HepG2 (cell line): ENCODE results near the gene ARFGAP2. TPM values are rescaled to one million over a fixed set of nuclear protein-coding genes. Genes with fewer than 3 reads are reported as not detected.

Source experiments
- BCL6 ChIP-seq: IDR thresholded peaks from 2 replicates; pipeline ENCODE4 v1.6.1; 2016; ENCODE audit warnings: missing genetic modification reagents, missing compliant biosample characterization
- DMAP1 ChIP-seq: IDR thresholded peaks from 2 replicates; pipeline ENCODE4 v1.6.1; 2016
- FOSL2 ChIP-seq: sonication (generic); formaldehyde crosslinking; IDR thresholded peaks from 2 replicates; pipeline ENCODE4 v1.4.0; 2020; ENCODE audit warnings: missing genetic modification reagents
- FOXA3 ChIP-seq: IDR thresholded peaks from 2 replicates; pipeline ENCODE4 v1.6.1; 2016; ENCODE audit warnings: missing genetic modification reagents, missing compliant biosample characterization
- GABPA ChIP-seq, 2 experiments: IDR thresholded peaks; 2 replicates each; pipeline ENCODE4 v1.6.1; 2011 to 2016; ENCODE audit warnings: low read depth in 2 of 2, low read length in 1 of 2, missing biosample characterization in 1 of 2, missing genetic modification characterization in 1 of 2
- GZF1 ChIP-seq: sonication (generic); formaldehyde crosslinking; IDR thresholded peaks from 2 replicates; pipeline ENCODE4 v1.5.1; 2020; ENCODE audit warnings: mild to moderate bottlenecking, missing genetic modification reagents
- HOXA3 ChIP-seq: sonication (generic); formaldehyde crosslinking; IDR thresholded peaks from 2 replicates; pipeline ENCODE4 v1.5.0; 2020; ENCODE audit warnings: missing genetic modification reagents
- MAZ ChIP-seq, 2 experiments: sonication (generic) in 1 of 2; formaldehyde crosslinking in 1 of 2; IDR thresholded peaks; 2 replicates each; pipeline versions ENCODE4 v1.5.0 to v1.6.1; 2012 to 2020; ENCODE audit warnings: low read depth in 2 of 2, mild to moderate bottlenecking in 2 of 2, borderline replicate concordance in 1 of 2, improper control_type of control experiment in 1 of 2, low read length in 1 of 2, missing genetic modification reagents in 1 of 2, moderate library complexity in 1 of 2
- MED1 ChIP-seq: sonication (generic); formaldehyde crosslinking; IDR thresholded peaks from 2 replicates; pipeline ENCODE4 v1.4.0; 2020; ENCODE audit warnings: missing genetic modification reagents
- MZF1 ChIP-seq: sonication (generic); formaldehyde crosslinking; IDR thresholded peaks from 2 replicates; pipeline ENCODE4 v1.8.1; 2023; ENCODE audit warnings: mild to moderate bottlenecking, missing genetic modification reagents, borderline replicate concordance
- PHF5A ChIP-seq: IDR thresholded peaks from one replicate; pipeline ENCODE4 v1.6.1; 2018; ENCODE audit warnings: low read depth, missing genetic modification reagents; ENCODE audit not compliant: unreplicated experiment
- SKI ChIP-seq: fragments of 450-650 bp; IDR thresholded peaks from one replicate; pipeline ENCODE4 v1.6.1; 2018; ENCODE audit warnings: mild to moderate bottlenecking; ENCODE audit not compliant: partially characterized antibody
- SOX5 ChIP-seq: IDR thresholded peaks from 2 replicates; pipeline ENCODE4 v1.6.1; 2016; ENCODE audit warnings: borderline replicate concordance
- ZBTB7B ChIP-seq: sonication (generic); formaldehyde crosslinking; IDR thresholded peaks from 2 replicates; pipeline ENCODE4 v1.4.0; 2020; ENCODE audit warnings: missing genetic modification reagents
- ZKSCAN8 ChIP-seq: IDR thresholded peaks from 2 replicates; pipeline ENCODE4 v1.6.1; 2016; ENCODE audit warnings: borderline replicate concordance, missing genetic modification reagents, missing compliant biosample characterization
- ZNF235 ChIP-seq: sonication (generic); formaldehyde crosslinking; IDR thresholded peaks from 2 replicates; pipeline ENCODE4 v1.8.1; 2023; ENCODE audit warnings: mild to moderate bottlenecking, missing genetic modification reagents, borderline replicate concordance
- ZNF660 ChIP-seq: sonication (generic); formaldehyde crosslinking; IDR thresholded peaks from 2 replicates; pipeline ENCODE4 v1.5.1; 2020; ENCODE audit warnings: mild to moderate bottlenecking, low read depth, missing genetic modification reagents, borderline replicate concordance
- ZNF713 ChIP-seq: sonication (generic); formaldehyde crosslinking; IDR thresholded peaks from 2 replicates; pipeline ENCODE4 v1.4.0; 2020; ENCODE audit warnings: mild to moderate bottlenecking, missing genetic modification reagents
- polyA plus RNA-seq, 8 experiments: library from polyadenylated mRNA; depleted of rRNA in 3 of 8; stranded (reverse) in 7 of 8; unstranded in 1 of 8; fragments of >200 nt; fragmentation: Illumina TruSeq in 4 of 8; extraction: Trizol in 4 of 8; gene quantifications; 2 replicates each; pipeline versions ENCODE4 v1.2.1 to v1.2.3, GENCODE V29; 2011 to 2016; ENCODE audit warnings: low read depth in 4 of 8, missing spikeins in 1 of 8, mixed read lengths in 1 of 8; ENCODE audit not compliant: insufficient read depth in 1 of 8
- total RNA-seq, 5 experiments: library from RNA; depleted of rRNA; stranded (reverse); fragments of >200 nt; fragmentation: Illumina TruSeq; extraction: Trizol; gene quantifications; 2 replicates each; pipeline ENCODE4 v1.2.3, GENCODE V29; 2016; ENCODE audit warnings: low read depth in 1 of 5
- TF ChIP-seq, protein P1 (sequence below): sonication (generic); formaldehyde crosslinking; IDR thresholded peaks from 2 replicates; pipeline ENCODE4 v1.5.1; 2020; ENCODE audit warnings: mild to moderate bottlenecking, missing genetic modification reagents, moderate library complexity
- TF ChIP-seq, protein P2 (sequence below): IDR thresholded peaks from 2 replicates; pipeline ENCODE4 v1.4.0; 2020; ENCODE audit warnings: mild to moderate bottlenecking, missing genetic modification reagents
- TF ChIP-seq, protein P3 (sequence below): sonication (generic); formaldehyde crosslinking; IDR thresholded peaks from 2 replicates; pipeline ENCODE4 v1.4.0; 2020; ENCODE audit warnings: missing genetic modification reagents

The ARFGAP2 gene
- total and polyA plus RNA-seq, 2 of the 13 experiments (the other 11 are each of a cell fraction or from before 2014, with no cell fraction given), result 32.3 to 75.3 TPM

DNA sequence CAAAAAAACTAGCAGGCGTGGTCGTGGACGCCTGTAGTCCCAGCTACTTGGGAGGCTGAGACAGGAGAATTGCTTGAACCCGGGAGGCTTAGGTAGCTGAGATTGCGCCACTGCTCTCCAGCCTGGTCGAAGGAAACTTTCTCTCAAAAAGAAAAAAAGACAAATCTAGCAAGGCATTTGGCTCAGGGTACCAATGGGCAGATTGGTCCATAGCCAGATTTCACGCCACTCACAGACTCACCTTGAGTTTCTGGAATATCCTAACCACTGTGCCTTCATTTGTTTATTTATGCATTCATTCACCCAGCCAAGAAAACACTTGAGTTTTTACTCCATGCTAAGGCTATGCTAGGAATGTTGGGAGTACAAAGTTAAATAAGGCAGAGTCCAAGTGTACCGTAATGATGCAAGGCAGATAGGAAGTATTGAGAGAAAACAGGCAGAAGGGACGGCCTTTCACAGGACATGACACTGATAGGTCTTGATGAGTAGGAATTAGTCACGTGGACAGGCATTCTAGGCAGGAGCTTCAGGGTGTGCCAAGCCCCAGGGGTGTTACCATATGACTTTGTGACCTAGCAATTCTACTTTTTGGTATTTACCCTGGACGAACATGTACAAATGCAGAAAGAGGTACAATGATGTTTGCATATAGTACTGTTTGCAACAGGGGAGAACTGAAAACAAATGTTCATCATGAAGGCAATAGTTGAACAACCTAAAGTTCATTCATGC is 12.6 kb upstream of the ARFGAP2 start (continued):
- TF ChIP-seq, protein P1, sequence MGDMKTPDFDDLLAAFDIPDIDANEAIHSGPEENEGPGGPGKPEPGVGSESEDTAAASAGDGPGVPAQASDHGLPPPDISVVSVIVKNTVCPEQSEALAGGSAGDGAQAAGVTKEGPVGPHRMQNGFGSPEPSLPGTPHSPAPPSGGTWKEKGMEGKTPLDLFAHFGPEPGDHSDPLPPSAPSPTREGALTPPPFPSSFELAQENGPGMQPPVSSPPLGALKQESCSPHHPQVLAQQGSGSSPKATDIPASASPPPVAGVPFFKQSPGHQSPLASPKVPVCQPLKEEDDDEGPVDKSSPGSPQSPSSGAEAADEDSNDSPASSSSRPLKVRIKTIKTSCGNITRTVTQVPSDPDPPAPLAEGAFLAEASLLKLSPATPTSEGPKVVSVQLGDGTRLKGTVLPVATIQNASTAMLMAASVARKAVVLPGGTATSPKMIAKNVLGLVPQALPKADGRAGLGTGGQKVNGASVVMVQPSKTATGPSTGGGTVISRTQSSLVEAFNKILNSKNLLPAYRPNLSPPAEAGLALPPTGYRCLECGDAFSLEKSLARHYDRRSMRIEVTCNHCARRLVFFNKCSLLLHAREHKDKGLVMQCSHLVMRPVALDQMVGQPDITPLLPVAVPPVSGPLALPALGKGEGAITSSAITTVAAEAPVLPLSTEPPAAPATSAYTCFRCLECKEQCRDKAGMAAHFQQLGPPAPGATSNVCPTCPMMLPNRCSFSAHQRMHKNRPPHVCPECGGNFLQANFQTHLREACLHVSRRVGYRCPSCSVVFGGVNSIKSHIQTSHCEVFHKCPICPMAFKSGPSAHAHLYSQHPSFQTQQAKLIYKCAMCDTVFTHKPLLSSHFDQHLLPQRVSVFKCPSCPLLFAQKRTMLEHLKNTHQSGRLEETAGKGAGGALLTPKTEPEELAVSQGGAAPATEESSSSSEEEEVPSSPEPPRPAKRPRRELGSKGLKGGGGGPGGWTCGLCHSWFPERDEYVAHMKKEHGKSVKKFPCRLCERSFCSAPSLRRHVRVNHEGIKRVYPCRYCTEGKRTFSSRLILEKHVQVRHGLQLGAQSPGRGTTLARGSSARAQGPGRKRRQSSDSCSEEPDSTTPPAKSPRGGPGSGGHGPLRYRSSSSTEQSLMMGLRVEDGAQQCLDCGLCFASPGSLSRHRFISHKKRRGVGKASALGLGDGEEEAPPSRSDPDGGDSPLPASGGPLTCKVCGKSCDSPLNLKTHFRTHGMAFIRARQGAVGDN, result no peak
- peak; percentile 66; the same call in 1 of the 2 replicates for TF ChIP-seq HOXA3 (CRISPR knock-in tag)
- TF ChIP-seq ZNF660 (CRISPR knock-in tag), result no peak
- no peak for TF ChIP-seq ZNF713 (CRISPR knock-in tag)
- peak; percentile 40; the same call in 1 of the 2 replicates for TF ChIP-seq DMAP1
- peak; percentile 80 for TF ChIP-seq FOSL2
- TF ChIP-seq SKI, result peak; percentile 82
- TF ChIP-seq MZF1 (CRISPR knock-in tag), result no peak
- TF ChIP-seq PHF5A, result peak; percentile 75
- TF ChIP-seq, protein P2, sequence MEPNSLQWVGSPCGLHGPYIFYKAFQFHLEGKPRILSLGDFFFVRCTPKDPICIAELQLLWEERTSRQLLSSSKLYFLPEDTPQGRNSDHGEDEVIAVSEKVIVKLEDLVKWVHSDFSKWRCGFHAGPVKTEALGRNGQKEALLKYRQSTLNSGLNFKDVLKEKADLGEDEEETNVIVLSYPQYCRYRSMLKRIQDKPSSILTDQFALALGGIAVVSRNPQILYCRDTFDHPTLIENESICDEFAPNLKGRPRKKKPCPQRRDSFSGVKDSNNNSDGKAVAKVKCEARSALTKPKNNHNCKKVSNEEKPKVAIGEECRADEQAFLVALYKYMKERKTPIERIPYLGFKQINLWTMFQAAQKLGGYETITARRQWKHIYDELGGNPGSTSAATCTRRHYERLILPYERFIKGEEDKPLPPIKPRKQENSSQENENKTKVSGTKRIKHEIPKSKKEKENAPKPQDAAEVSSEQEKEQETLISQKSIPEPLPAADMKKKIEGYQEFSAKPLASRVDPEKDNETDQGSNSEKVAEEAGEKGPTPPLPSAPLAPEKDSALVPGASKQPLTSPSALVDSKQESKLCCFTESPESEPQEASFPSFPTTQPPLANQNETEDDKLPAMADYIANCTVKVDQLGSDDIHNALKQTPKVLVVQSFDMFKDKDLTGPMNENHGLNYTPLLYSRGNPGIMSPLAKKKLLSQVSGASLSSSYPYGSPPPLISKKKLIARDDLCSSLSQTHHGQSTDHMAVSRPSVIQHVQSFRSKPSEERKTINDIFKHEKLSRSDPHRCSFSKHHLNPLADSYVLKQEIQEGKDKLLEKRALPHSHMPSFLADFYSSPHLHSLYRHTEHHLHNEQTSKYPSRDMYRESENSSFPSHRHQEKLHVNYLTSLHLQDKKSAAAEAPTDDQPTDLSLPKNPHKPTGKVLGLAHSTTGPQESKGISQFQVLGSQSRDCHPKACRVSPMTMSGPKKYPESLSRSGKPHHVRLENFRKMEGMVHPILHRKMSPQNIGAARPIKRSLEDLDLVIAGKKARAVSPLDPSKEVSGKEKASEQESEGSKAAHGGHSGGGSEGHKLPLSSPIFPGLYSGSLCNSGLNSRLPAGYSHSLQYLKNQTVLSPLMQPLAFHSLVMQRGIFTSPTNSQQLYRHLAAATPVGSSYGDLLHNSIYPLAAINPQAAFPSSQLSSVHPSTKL, result peak; percentile 98
- peak; percentile 98 for TF ChIP-seq BCL6
- TF ChIP-seq ZKSCAN8 (CRISPR knock-in tag), result peak; percentile 90
- no peak for TF ChIP-seq GABPA (IDR thresholded peaks at IDR 0.05; ENCODE audit: low read depth, low read length)
- TF ChIP-seq GABPA (CRISPR knock-in tag; IDR thresholded peaks at IDR 0.05; ENCODE audit: low read depth), result peak; percentile 56
- TF ChIP-seq ZNF235 (CRISPR knock-in tag), result no peak
- peak; percentile 97 for TF ChIP-seq FOXA3 (CRISPR knock-in tag)
- no peak; the same call in 1 of the 2 replicates for TF ChIP-seq ZBTB7B
- TF ChIP-seq, protein P3, sequence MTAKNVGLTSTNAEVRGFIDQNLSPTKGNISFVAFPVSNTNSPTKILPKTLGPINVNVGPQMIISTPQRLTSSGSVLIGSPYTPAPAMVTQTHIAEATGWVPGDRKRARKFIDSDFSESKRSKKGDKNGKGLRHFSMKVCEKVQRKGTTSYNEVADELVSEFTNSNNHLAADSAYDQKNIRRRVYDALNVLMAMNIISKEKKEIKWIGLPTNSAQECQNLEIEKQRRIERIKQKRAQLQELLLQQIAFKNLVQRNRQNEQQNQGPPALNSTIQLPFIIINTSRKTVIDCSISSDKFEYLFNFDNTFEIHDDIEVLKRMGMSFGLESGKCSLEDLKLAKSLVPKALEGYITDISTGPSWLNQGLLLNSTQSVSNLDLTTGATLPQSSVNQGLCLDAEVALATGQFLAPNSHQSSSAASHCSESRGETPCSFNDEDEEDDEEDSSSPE (CRISPR knock-in tag), result 0 out of 2 replicates have a peak, but pooled peaks have one; percentile 20
- peak; percentile 97 for TF ChIP-seq GZF1 (CRISPR knock-in tag)
- TF ChIP-seq MAZ (IDR thresholded peaks at IDR 0.05; ENCODE audit: borderline replicate concordance, low read depth, low read length), result no peak
- TF ChIP-seq MAZ (CRISPR knock-in tag; IDR thresholded peaks at IDR 0.05; ENCODE audit: low read depth), result 0 out of 2 replicates have a peak, but pooled peaks have one; percentile 23
- peak; percentile 86 for TF ChIP-seq SOX5
- TF ChIP-seq MED1, result peak; percentile 94
